Measurements from ENCODE around the gene USP47. TPM values are rescaled to one million over a fixed set of nuclear protein-coding genes. Genes with fewer than 3 reads are reported as not detected.
A peak's percentile ranks its signal among the peaks of the same experiment; 100 is the strongest.

USP47 gene
- polyA plus RNA-seq, 5 donors, result 82.0 to 123 (median 120) TPM

- DNase-seq, result no peak
Observed at GRCh38 chr11:11966354-11966741, 124.6 kb downstream of the USP47 start.

GRCh38 chr11:11966826-11967668 lies 125.3 kb downstream of the USP47 start:
- DNase-seq, result peak in 1 of 2 donors; percentile 40

- no peak for DNase-seq
Observed at GRCh38 chr11:11967669-11968510, 126.1 kb downstream of the USP47 start.

GRCh38 chr11:11968511-11969280 lies 126.9 kb downstream of the USP47 start:
- DNase-seq, result no peak

GRCh38 chr11:11969380-11970215 lies 127.8 kb downstream of the USP47 start:
- no peak for DNase-seq

GRCh38 chr11:11970556-11970955 lies 128.8 kb downstream of the USP47 start:
- no peak for DNase-seq

GRCh38 chr11:11971906-11972547 lies 130.3 kb downstream of the USP47 start:
- DNase-seq, result no peak

GRCh38 chr11:11972730-11973341 lies 131.1 kb downstream of the USP47 start:
- DNase-seq, result no peak

- DNase-seq, result peak; percentile 72 to 79
Observed at GRCh38 chr11:11973361-11973800, 131.6 kb downstream of the USP47 start.

- no peak for DNase-seq
Observed at GRCh38 chr11:11973866-11974265, 132.1 kb downstream of the USP47 start.

- DNase-seq, result no peak
Observed at GRCh38 chr11:11975201-11976092, 133.7 kb downstream of the USP47 start.

- no peak for DNase-seq
Observed at GRCh38 chr11:11976481-11977127, 134.8 kb downstream of the USP47 start.

GRCh38 chr11:11977206-11977938 lies 135.6 kb downstream of the USP47 start:
- DNase-seq, result peak; percentile 32 to 48

- DNase-seq, result no peak
Observed at GRCh38 chr11:11978098-11978637, 136.4 kb downstream of the USP47 start.

- DNase-seq, result peak; percentile 72 to 78
Observed at GRCh38 chr11:11978792-11979487, 137.2 kb downstream of the USP47 start.

GRCh38 chr11:11979488-11980117 lies 137.8 kb downstream of the USP47 start:
- DNase-seq, result peak; percentile 54 to 65
